Activated T-helper 1 cell treated with anti-CD3 and anti-CD28 coated beads, Interleukin-12 subunit alpha, Interleukin-12 subunit beta, Interleukin-2, Interleukin-4 antibody, amounts not matched to agents 30 ng/mL and 10 ng/mL and 1 ng/mL, durations not matched to agents 14 hours and 24 hours and 36 hours (primary cell): Measurements from ENCODE around the gene AVEN. TPM values are rescaled to one million over a fixed set of nuclear protein-coding genes. Genes with fewer than 3 reads are reported as not detected.

Source experiments
- total RNA-seq: library from RNA; stranded (reverse); gene quantifications from 2 replicates; pipeline ENCODE4 v1.2.3, GENCODE V29; 2022

The AVEN gene
- total RNA-seq, 1 donor from 2014 or later = 16.3 TPM

Other genes with a start within 250 kb of the AVEN start
- not detected in 2 replicates for gene CHRM5, start 70.7 kb downstream of the AVEN start, total RNA-seq
- gene EMC7, start 62.7 kb upstream of the AVEN start, total RNA-seq = 77.1 and 81.3 TPM in 2 replicates
- gene PGBD4, start 62.9 kb upstream of the AVEN start, total RNA-seq = 3.9 TPM in 2 replicates
- 37.6 and 42.1 TPM in 2 replicates for gene KATNBL1, start 170.9 kb upstream of the AVEN start, total RNA-seq
- gene EMC4, start 185.8 kb upstream of the AVEN start, total RNA-seq = 97.0 and 102 TPM in 2 replicates